H9 (cell line): ENCODE results near the gene MIER2. TPM values are rescaled to one million over a fixed set of nuclear protein-coding genes. Genes with fewer than 3 reads are reported as not detected.

Source experiments
- DNase-seq: peaks from one replicate; pipeline ENCODE4 v3.0.0-alpha.2; 2017
- H2AFZ ChIP-seq: one replicate; pipeline ENCODE4 v1.6.1; 2013; ENCODE audit warnings: mild to moderate bottlenecking, low read length, control low read depth, moderate library complexity
- H2AK5ac ChIP-seq: 2 replicates; pipeline ENCODE4 v1.6.1; 2013; ENCODE audit warnings: low read length, control low read depth, mixed read lengths; ENCODE audit not compliant: insufficient read length
- H2BK120ac ChIP-seq: one replicate; pipeline ENCODE4 v1.6.1; 2013; ENCODE audit warnings: low read depth, mild to moderate bottlenecking, low read length, control low read depth, inconsistent platforms; ENCODE audit not compliant: poor library complexity, severe bottlenecking
- H2BK12ac ChIP-seq: 2 replicates; pipeline ENCODE4 v1.6.1; 2013; ENCODE audit warnings: low read length, control low read depth, mixed read lengths, low read depth; ENCODE audit not compliant: insufficient read length
- H2BK15ac ChIP-seq: 2 replicates; pipeline ENCODE4 v1.6.1; 2013; ENCODE audit warnings: low read depth, low read length, control low read depth
- H2BK20ac ChIP-seq: one replicate; pipeline ENCODE4 v1.6.1; 2013; ENCODE audit warnings: low read depth, mild to moderate bottlenecking, low read length, control low read depth, inconsistent platforms; ENCODE audit not compliant: poor library complexity, severe bottlenecking
- H2BK5ac ChIP-seq: 2 replicates; pipeline ENCODE4 v1.6.1; 2013; ENCODE audit warnings: low read length, control low read depth, mixed read lengths; ENCODE audit not compliant: insufficient read length
- H3K14ac ChIP-seq: 2 replicates; pipeline ENCODE4 v1.6.1; 2013; ENCODE audit warnings: low read length, control low read depth; ENCODE audit not compliant: insufficient read depth
- H3K18ac ChIP-seq: 2 replicates; pipeline ENCODE4 v1.6.1; 2013; ENCODE audit warnings: low read depth, mild to moderate bottlenecking, mixed read lengths, low read length, control low read depth; ENCODE audit not compliant: insufficient read length
- H3K23ac ChIP-seq: 2 replicates; pipeline ENCODE4 v1.6.1; 2013; ENCODE audit warnings: low read length, control low read depth, mixed read lengths, low read depth; ENCODE audit not compliant: insufficient read length
- H3K23me2 ChIP-seq: 2 replicates; pipeline ENCODE4 v1.6.1; 2013; ENCODE audit warnings: low read depth, mild to moderate bottlenecking, mixed read lengths, low read length, control low read depth; ENCODE audit not compliant: insufficient read length, poor library complexity, severe bottlenecking
- H3K27ac ChIP-seq: 2 replicates; pipeline ENCODE4 v1.5.1; 2013; ENCODE audit warnings: low read length, control low read depth, mixed read lengths, low read depth; ENCODE audit not compliant: insufficient read length
- H3K27me3 ChIP-seq: 2 replicates; pipeline ENCODE4 v1.6.1; 2013; ENCODE audit warnings: low read length, control low read depth, inconsistent platforms; ENCODE audit not compliant: insufficient read depth
- H3K4ac ChIP-seq: 2 replicates; pipeline ENCODE4 v1.6.1; 2013; ENCODE audit warnings: low read depth, mild to moderate bottlenecking, control low read depth, inconsistent platforms, low read length, moderate library complexity
- H3K4me1 ChIP-seq: 2 replicates; pipeline ENCODE4 v1.6.1; 2013; ENCODE audit warnings: low read length, control low read depth, inconsistent platforms; ENCODE audit not compliant: insufficient read depth
- H3K4me2 ChIP-seq: 2 replicates; pipeline ENCODE4 v1.6.1; 2013; ENCODE audit warnings: low read length, control low read depth, mixed read lengths; ENCODE audit not compliant: insufficient read length, insufficient read depth
- H3K56ac ChIP-seq: 2 replicates; pipeline ENCODE4 v1.6.1; 2013; ENCODE audit warnings: low read depth, mild to moderate bottlenecking, mixed read lengths, low read length, control low read depth; ENCODE audit not compliant: insufficient read length
- H3K79me1 ChIP-seq: 2 replicates; pipeline ENCODE4 v1.6.1; 2013; ENCODE audit warnings: low read depth, mild to moderate bottlenecking, moderate library complexity, low read length, control low read depth, inconsistent platforms; ENCODE audit not compliant: insufficient read depth, poor library complexity, severe bottlenecking
- H3K79me2 ChIP-seq: 2 replicates; pipeline ENCODE4 v1.6.1; 2013; ENCODE audit warnings: low read length, control low read depth, inconsistent platforms; ENCODE audit not compliant: insufficient read depth
- H3K9ac ChIP-seq: 2 replicates; pipeline ENCODE4 v1.6.1; 2013; ENCODE audit warnings: low read length, control low read depth, mixed read lengths; ENCODE audit not compliant: insufficient read length; ENCODE audit errors: extremely low read depth
- H3K9me3 ChIP-seq: one replicate; pipeline ENCODE4 v1.6.1; 2013; ENCODE audit warnings: low read depth, low read length, inconsistent platforms; ENCODE audit not compliant: control insufficient read depth
- H3T11ph ChIP-seq: one replicate; pipeline ENCODE4 v1.6.1; 2013; ENCODE audit warnings: mild to moderate bottlenecking, low read length, control low read depth, inconsistent platforms
- H4K20me1 ChIP-seq: one replicate; pipeline ENCODE4 v1.6.1; 2013; ENCODE audit not compliant: control insufficient read depth, insufficient read length, insufficient read depth
- H4K5ac ChIP-seq: 2 replicates; pipeline ENCODE4 v1.6.1; 2013; ENCODE audit warnings: low read depth, mild to moderate bottlenecking, mixed read lengths, low read length, control low read depth; ENCODE audit not compliant: insufficient read length
- H4K8ac ChIP-seq: replicated peaks from 2 replicates; pipeline ENCODE4 v1.6.1; 2013; ENCODE audit warnings: low read length, control low read depth, mixed read lengths, low read depth; ENCODE audit not compliant: insufficient read length
- H4K91ac ChIP-seq: 2 replicates; pipeline ENCODE4 v1.6.1; 2013; ENCODE audit warnings: low read depth, mild to moderate bottlenecking, moderate library complexity, mixed read lengths, low read length, control low read depth; ENCODE audit not compliant: insufficient read length
- H3K27ac Mint-ChIP-seq, 3 experiments: 2 replicates in 2 of 3; 3 replicates in 1 of 3; pipeline ENCODE4 v1.8.0; 2020 to 2021; ENCODE audit warnings: mixed read lengths in 3 of 3, mild to moderate bottlenecking in 1 of 3, moderate library complexity in 1 of 3
- H3K27me3 Mint-ChIP-seq: 2 replicates; pipeline ENCODE4 v1.8.0; 2021; ENCODE audit warnings: low read depth, mild to moderate bottlenecking, moderate library complexity, mixed read lengths
- H3K36me3 Mint-ChIP-seq, 3 experiments: 2 replicates in 2 of 3; 3 replicates in 1 of 3; pipeline ENCODE4 v1.8.0; 2020 to 2021; ENCODE audit warnings: low read depth in 3 of 3, mixed read lengths in 3 of 3; ENCODE audit not compliant: insufficient read depth in 1 of 3
- H3K4me1 Mint-ChIP-seq, 2 experiments: 2 replicates each; pipeline ENCODE4 v1.8.0; 2020; ENCODE audit warnings: mixed read lengths in 2 of 2
- H3K4me3 Mint-ChIP-seq, 2 experiments: 2 replicates in 1 of 2; 3 replicates in 1 of 2; pipeline ENCODE4 v1.8.0; 2020 to 2021; ENCODE audit warnings: mild to moderate bottlenecking in 2 of 2, mixed read lengths in 2 of 2, moderate library complexity in 1 of 2
- H3K9me3 Mint-ChIP-seq, 2 experiments: 2 replicates in 1 of 2; 3 replicates in 1 of 2; pipeline ENCODE4 v1.8.0; 2020; ENCODE audit warnings: mild to moderate bottlenecking in 2 of 2, mixed read lengths in 2 of 2, moderate library complexity in 1 of 2
- CTCF ChIP-seq: fragments of 200-600 bp; sonication (generic); conservative IDR thresholded peaks from 3 replicates; pipeline ENCODE4 v1.8.0; 2021; ENCODE audit warnings: antibody characterized with exemption, mild to moderate bottlenecking
- WGBS: extraction: QIAGEN DNeasy Blood & Tissue Kit; methylation state at CpG from one replicate; pipeline ENCODE4 v1.1.7; 2013; ENCODE audit warnings: missing lambda C conversion rate, low lambda C conversion rate, mixed read lengths; ENCODE audit not compliant: insufficient read length; ENCODE audit errors: extremely low coverage; 5-methylcytosine and 5-hydroxymethylcytosine counted together
- total RNA-seq: library from RNA; stranded (reverse); gene quantifications from 2 replicates; pipeline ENCODE4 v1.2.1, GENCODE V29; 2021

Gene MIER2
- total RNA-seq, 1 experiment from 2014 or later, result 60.5 TPM

- Histone ChIP-seq H3K79me2 (peaks cover 42% of the 10 kb centered on the region), H3K9me3 (no peaks in the 10 kb centered on the region), H4K91ac (no peak overlapping the region), H3K18ac (no peak overlapping the region), H4K5ac (no peak overlapping the region), H2BK5ac (no peak overlapping the region), H3K79me1 (peaks cover 5% of the 10 kb centered on the region), H3K23me2 (no peaks in the 10 kb centered on the region), H3T11ph (no peak overlapping the region), H3K23ac (no peak overlapping the region), H2BK20ac (no peak overlapping the region), H2BK120ac (no peak overlapping the region), H3K4me2 (no peak overlapping the region), H3K14ac (no peak overlapping the region), H2AK5ac (no peak overlapping the region), H4K20me1 (no peaks in the 10 kb centered on the region), H3K27me3 (no peaks in the 10 kb centered on the region), H2BK15ac (no peak overlapping the region), H3K4me1 (no peaks in the 10 kb centered on the region; the same call in 1 of the 2 replicates), H2AFZ (no peak overlapping the region), H3K4ac (no peak overlapping the region), H3K27ac (no peak overlapping the region), H3K56ac (no peak overlapping the region), H4K8ac (no peak overlapping the region), H3K9ac (no peak overlapping the region), H2BK12ac (no peak overlapping the region)
- no peaks in the 10 kb centered on the region for H3K9me3 Mint-ChIP-seq
- H3K4me1 Mint-ChIP-seq, result peaks cover 4 to 9% of the 10 kb centered on the region in 2 experiments
- no CpG with 5 or more reads among the region's 20 CpGs for WGBS
- peak overlapping the region in 2 of 3 experiments; percentile 23 to 96; a peak in 2 of 7 replicates for H3K27ac Mint-ChIP-seq
- no peaks in the 10 kb centered on the region for H3K27me3 Mint-ChIP-seq
- no peak for TF ChIP-seq CTCF
- peaks cover 41 to 53% (median 47%) of the 10 kb centered on the region in 3 experiments for H3K36me3 Mint-ChIP-seq
- no peak overlapping the region for H3K4me3 Mint-ChIP-seq
- no peak for DNase-seq
These were observed 8.5 kb downstream of the MIER2 start for GRCh38 chr19:336067-336614.
